Upper lobe of right lung (tissue), 1 donor: ENCODE results near the gene EFNB2. TPM values are rescaled to one million over a fixed set of nuclear protein-coding genes. Genes with fewer than 3 reads are reported as not detected.

Experiments
- ATAC-seq: fragments of 200-7000 bp; cut with Tn5 transposase; one replicate; pipeline ENCODE4 v1.9.1; 2020; ENCODE audit warnings: mild to moderate bottlenecking, moderate library complexity
- DNase-seq: peaks from one replicate; pipeline ENCODE4 v3.0.0-alpha.2; 2020
- H3K27ac ChIP-seq: fragments of 200-600 bp; one replicate; pipeline ENCODE4 v1.8.0; 2022
- H3K27me3 ChIP-seq: fragments of 200-600 bp; one replicate; pipeline ENCODE4 v1.8.0; 2022; ENCODE audit warnings: mild to moderate bottlenecking
- H3K36me3 ChIP-seq: fragments of 200-600 bp; one replicate; pipeline ENCODE4 v1.8.0; 2022
- H3K4me1 ChIP-seq: fragments of 200-600 bp; one replicate; pipeline ENCODE4 v1.8.0; 2022
- H3K4me3 ChIP-seq: fragments of 200-600 bp; one replicate; pipeline ENCODE4 v1.8.0; 2022; ENCODE audit warnings: mild to moderate bottlenecking
- H3K9me3 ChIP-seq: fragments of 200-600 bp; one replicate; pipeline ENCODE4 v1.8.0; 2022
- CTCF ChIP-seq: fragments of 200-600 bp; IDR thresholded peaks from one replicate; pipeline ENCODE4 v1.8.0; 2022; ENCODE audit warnings: antibody characterized with exemption
- intact Hi-C: fragments of 100-400 bp; cut with DNase I; formaldehyde crosslinking; loops from one replicate; pipeline ENCODE4 v1.11.0; 2022
- total RNA-seq: library from RNA; stranded (reverse); fragmentation: NEBNext Ultra II Directional; extraction: Animal tissue kit (Norgen Biotek cat#: 25700); gene quantifications from one replicate; pipeline ENCODE4 v1.2.1, GENCODE V29; 2021
- donor health status: DM: no; HTN: yes; CAD: no; lungs with severe emphysema.

The EFNB2 gene
- total RNA-seq, 1 donor from 2014 or later: 55.1 TPM

- DNase-seq (peak; percentile 81), ATAC-seq (peak; percentile 68)
- intact Hi-C loops: no loop called here
- no peaks in the 10 kb centered on the region for H3K9me3 ChIP-seq
- no peaks in the 10 kb centered on the region for H3K36me3 ChIP-seq
- peak overlapping the region; percentile 98 for H3K27ac ChIP-seq
- peak overlapping the region; percentile 85 for H3K4me3 ChIP-seq
- H3K4me1 ChIP-seq: peaks cover 31% of the 10 kb centered on the region
- no peak for TF ChIP-seq CTCF
- no peaks in the 10 kb centered on the region for H3K27me3 ChIP-seq
Observed at GRCh38 chr13:106566641-106567473, 31.4 kb upstream of the EFNB2 start.

GRCh38 chr13:106565127-106565775 is 29.8 kb upstream of the EFNB2 start:
- DNase-seq (no peak), ATAC-seq (no peak)
- TF ChIP-seq CTCF: no peak
- H3K4me1 ChIP-seq: peaks cover 37% of the 10 kb centered on the region
- intact Hi-C loops: no loop called here
- H3K9me3 ChIP-seq: no peaks in the 10 kb centered on the region
- H3K27me3 ChIP-seq: no peaks in the 10 kb centered on the region
- no peaks in the 10 kb centered on the region for H3K36me3 ChIP-seq
- H3K27ac ChIP-seq: peak overlapping the region; percentile 8
- H3K4me3 ChIP-seq: peak overlapping the region; percentile 85

- Histone ChIP-seq H3K4me1 (peaks cover 32% of the 10 kb centered on the region), H3K27ac (no peak overlapping the region), H3K4me3 (no peak overlapping the region), H3K9me3 (no peaks in the 10 kb centered on the region), H3K36me3 (peaks cover 22% of the 10 kb centered on the region), H3K27me3 (no peaks in the 10 kb centered on the region)
- TF ChIP-seq CTCF: no peak
- no peak for ATAC-seq
- DNase-seq: no peak
- intact Hi-C loops: no loop called here
Observed at GRCh38 chr13:106562301-106562700, 26.8 kb upstream of the EFNB2 start.

GRCh38 chr13:106561551-106562170 is 26.2 kb upstream of the EFNB2 start:
- DNase-seq (no peak), ATAC-seq (peak; percentile 49)
- peaks cover 32% of the 10 kb centered on the region for H3K4me1 ChIP-seq
- peaks cover 28% of the 10 kb centered on the region for H3K36me3 ChIP-seq
- intact Hi-C loops: no loop called here
- no peak overlapping the region for H3K4me3 ChIP-seq
- H3K9me3 ChIP-seq: no peaks in the 10 kb centered on the region
- H3K27me3 ChIP-seq: no peaks in the 10 kb centered on the region
- TF ChIP-seq CTCF: no peak
- H3K27ac ChIP-seq: no peak overlapping the region

GRCh38 chr13:106560821-106561220 is 25.4 kb upstream of the EFNB2 start:
- TF ChIP-seq CTCF: no peak
- peaks cover 37% of the 10 kb centered on the region for H3K36me3 ChIP-seq
- no peak overlapping the region for H3K27ac ChIP-seq
- peaks cover 30% of the 10 kb centered on the region for H3K4me1 ChIP-seq
- intact Hi-C loops: no loop called here
- no peaks in the 10 kb centered on the region for H3K9me3 ChIP-seq
- DNase-seq (no peak), ATAC-seq (no peak)
- no peaks in the 10 kb centered on the region for H3K27me3 ChIP-seq
- H3K4me3 ChIP-seq: no peak overlapping the region
